NCI-H1694 treated with DMSO at 0.1 percent for 48 hours (cell line): ENCODE measurements around the gene PPP2R3A.
"Not testable (repeated sequence)": the region's sequence is repeated elsewhere in the genome, so short reads cannot be mapped to it uniquely, and the experiment has no call there.

Source experiments
- DNase-seq: peaks from one replicate; lab custom pipeline; 2025; lab: John Stamatoyannopoulos, UW

The PPP2R3A gene

DNA sequence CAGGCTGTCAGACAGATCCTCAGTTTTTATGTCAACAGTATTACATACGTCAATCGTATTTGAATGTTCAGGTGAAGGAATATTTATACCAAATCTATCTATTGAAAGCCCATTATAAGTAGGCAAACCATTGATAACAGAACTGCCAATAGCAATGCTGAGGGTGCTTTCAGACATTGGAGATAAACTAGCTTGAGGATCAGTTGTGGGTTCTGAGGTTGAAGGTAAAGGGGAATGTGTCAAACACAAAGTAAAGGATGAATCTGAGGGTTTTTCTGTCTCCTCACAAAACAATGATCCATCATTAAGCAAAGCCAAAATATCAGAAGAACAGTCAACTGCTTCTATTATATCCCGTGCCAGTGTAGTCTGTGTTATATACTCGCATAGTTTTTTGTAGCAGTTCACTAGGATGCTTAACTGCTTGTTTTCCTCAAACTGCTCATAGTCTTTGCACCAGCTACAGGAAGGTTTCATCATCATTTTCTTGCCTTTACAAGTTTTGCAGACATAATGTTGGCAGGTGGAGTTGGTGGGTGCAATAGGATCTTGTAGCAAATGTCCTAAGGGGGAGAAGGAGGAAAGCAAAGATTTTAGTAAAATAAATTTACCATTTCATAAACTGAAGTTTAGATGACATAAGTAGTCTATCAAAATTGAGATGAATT is 186.8 kb downstream of the PPP2R3A start:
- no peak for DNase-seq

DNA sequence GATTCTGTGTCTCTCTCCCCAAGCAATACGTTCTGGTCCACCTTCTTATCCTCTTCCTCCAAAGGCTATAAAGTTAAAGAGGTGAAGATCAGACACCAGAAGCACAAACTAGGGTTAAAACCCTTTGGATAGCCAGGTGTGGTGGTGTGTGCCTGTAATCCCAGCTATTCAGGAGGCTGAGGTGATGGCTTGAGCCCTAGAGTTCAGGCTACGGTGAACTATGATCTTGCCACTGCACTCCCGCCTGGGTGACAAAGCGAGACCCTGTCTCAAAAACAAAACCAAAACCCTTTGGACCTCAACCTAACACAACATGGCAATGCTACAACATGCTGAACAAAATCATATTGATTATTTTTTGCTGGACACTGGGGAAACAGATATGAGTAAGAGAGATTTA is 187.4 kb downstream of the PPP2R3A start:
- DNase-seq = no peak

GRCh38 chr3:136161516-136161915 is 196.0 kb downstream of the PPP2R3A start:
- no peak for DNase-seq

- DNase-seq = no peak
These were observed 196.8 kb downstream of the PPP2R3A start for GRCh38 chr3:136162322-136162721.

- DNase-seq = not testable (repeated sequence)
These were observed 198.1 kb downstream of the PPP2R3A start for GRCh38 chr3:136163607-136164006.

- no peak for DNase-seq
These were observed 201.0 kb downstream of the PPP2R3A start for GRCh38 chr3:136166507-136166906.

- not testable (repeated sequence) for DNase-seq
These were observed 202.7 kb downstream of the PPP2R3A start for GRCh38 chr3:136168236-136168635.

- DNase-seq = no peak
These were observed 205.6 kb downstream of the PPP2R3A start for GRCh38 chr3:136171097-136171542.

DNA sequence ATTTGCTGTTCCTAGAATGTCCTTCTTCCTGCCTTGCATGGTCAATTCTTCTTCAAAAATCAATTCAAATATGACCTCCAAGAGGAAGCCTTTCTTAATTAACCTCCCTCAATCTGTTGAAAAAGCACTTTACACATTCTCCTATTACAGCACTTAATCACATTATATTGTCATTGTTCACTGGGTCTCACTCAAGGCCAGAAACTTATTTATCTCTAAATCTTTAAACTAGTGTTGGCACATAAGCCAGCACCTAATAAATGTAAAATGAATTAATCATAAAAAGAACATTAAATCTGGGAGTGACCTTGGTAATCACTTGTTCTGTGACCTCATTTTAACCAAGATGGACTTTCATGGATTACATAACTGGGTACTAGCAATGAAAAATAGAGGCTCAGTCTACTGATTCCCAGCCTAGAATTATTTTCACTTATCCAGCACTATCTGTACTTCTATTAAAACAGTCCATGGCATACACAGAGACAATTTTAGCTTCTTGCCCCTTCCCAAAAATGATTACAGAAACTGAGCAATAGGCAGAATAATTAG is 208.5 kb downstream of the PPP2R3A start:
- no peak for DNase-seq

- no peak for DNase-seq
These were observed 212.3 kb downstream of the PPP2R3A start for GRCh38 chr3:136177876-136178275.

GRCh38 chr3:136181741-136182140 is 216.2 kb downstream of the PPP2R3A start:
- DNase-seq = no peak

GRCh38 chr3:136184703-136185102 is 219.2 kb downstream of the PPP2R3A start:
- no peak for DNase-seq

DNA sequence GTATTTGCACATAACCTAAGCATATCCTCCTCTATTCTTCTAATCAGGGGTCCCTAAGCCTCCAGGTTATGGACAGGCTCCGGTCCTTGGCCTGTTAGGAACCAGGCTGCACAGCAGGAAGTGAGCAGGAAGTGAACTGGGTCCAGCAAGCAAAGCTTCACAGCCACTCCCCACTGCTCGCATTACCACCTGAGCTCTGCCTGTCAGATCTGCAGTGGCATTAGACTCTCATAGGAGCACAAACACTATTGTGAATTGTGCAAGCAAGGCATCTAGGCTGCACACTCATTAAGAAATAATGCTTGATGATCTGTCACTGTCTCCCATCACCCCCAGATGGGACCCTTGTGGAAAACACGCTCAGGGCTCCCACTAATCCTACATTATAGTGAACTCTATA is 220.8 kb downstream of the PPP2R3A start:
- no peak for DNase-seq

DNA sequence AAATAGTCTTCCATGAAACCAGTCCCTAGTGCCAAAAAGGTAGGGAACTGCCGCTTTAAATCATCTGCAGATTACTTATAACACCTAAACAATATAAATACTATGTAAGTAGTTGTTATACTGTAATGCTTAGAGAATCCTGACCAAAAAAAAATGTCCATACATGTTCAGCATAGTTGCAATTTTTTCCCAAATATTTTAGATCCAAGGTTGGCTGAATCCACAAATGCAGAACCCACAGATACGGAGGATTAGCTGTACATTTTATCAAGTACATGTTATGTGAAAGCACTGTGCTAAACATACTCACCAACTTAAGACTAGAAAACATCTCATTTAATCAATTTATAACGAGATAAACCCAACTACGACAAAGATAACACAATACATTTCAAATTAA is 221.3 kb downstream of the PPP2R3A start:
- no peak for DNase-seq

GRCh38 chr3:136187868-136188267 is 222.3 kb downstream of the PPP2R3A start:
- no peak for DNase-seq

- DNase-seq = no peak
These were observed 223.5 kb downstream of the PPP2R3A start for GRCh38 chr3:136189043-136189442.

DNA sequence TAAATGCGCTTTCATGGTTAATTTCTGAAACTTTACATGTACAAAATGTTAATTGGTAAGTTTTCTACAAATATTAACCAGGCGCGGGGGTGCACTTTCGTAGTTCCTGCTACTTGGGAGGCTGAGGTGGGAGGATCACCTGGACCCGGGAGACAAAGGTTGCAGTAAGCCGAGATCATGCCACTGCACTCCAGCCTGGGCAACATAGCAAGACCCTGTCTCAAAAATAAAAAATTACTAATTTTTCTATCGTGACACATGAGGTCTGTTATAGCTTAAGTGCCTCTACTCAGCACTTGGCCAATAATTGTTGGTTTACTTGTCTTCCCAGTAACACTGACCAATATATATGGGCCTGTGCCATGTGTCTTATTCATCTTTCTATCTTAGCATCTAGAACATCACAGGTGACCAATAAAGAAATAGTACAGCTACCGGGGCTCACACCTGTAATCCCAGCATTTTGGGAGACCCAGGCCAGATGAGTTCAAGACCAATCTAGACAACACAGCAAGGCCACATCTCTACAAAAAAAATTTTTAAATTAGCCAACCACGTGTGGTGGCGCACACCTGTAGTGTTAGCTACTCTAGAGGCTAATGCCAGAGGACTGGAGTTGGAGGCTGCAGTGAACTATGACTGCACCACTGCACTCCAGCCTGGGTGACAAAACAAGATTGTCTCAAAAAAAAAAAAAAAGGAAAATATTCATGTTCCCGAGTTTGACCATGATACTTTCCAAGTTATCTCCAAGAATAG is 224.5 kb downstream of the PPP2R3A start:
- no peak for DNase-seq

- DNase-seq = not testable (repeated sequence)
These were observed 226.7 kb downstream of the PPP2R3A start for GRCh38 chr3:136192195-136192594.

- no peak for DNase-seq
These were observed 227.3 kb downstream of the PPP2R3A start for GRCh38 chr3:136192831-136193230.

DNA sequence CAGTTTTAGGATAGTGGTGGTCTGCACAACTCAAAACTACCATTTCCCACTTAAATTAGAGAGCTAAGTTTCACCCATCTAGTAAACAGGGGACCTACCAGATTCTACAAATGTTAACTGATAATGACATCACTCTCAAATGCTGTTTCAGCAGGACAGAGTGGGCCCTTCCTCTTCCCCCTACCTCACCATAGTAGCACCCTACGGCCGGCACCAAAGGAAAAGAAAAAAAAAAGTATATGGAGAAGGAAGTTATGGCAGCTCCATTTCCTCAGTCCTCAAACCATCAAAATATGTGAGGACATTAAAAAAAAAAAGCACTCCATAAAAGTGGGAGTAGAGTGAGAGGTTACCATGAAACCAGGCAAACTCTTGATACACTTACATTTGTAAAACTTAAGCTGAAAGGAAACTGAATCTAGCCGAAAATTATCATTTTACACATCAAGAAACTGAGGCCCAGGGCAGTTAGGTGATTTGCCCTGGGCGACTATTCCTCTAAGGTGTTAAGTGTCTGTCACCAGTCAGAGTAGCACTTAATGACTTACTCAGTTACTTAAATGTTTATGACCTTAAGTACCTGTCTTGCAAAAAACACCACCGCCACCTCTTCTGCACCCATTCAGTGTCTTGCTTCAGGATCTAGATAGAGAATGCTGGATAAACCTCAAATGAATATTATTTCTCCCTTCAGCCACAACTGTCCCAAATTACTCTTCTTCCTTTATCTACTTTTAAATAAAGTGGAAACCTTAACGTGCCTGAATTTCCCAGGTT is 227.9 kb downstream of the PPP2R3A start:
- DNase-seq = no peak

- no peak for DNase-seq
These were observed 229.1 kb downstream of the PPP2R3A start for GRCh38 chr3:136194409-136195257.
